A673 (cell line): ENCODE data around the gene MAGEA9B. TPM values are rescaled to one million over a fixed set of nuclear protein-coding genes. Genes with fewer than 3 reads are reported as not detected.
A peak's percentile ranks its signal among the peaks of the same experiment; 100 is the strongest.
"Not testable (repeated sequence)": the region's sequence is repeated elsewhere in the genome, so short reads cannot be mapped to it uniquely, and the experiment has no call there.

Experiments used
- BruUV-seq: library from RNA; stranded (reverse); fragments of 400-500 nt; replicated peaks from 2 replicates; lab custom pipeline; 2021; lab: Mats Ljungman, UMichigan
- CTCF ChIA-PET: fragments of 300-600 bp; sonication (Branson Sonifier 250); formaldehyde crosslinking; loops from one replicate; lab custom pipeline; 2022; ENCODE audit warnings: antibody characterized with exemption; lab: Charles Lee
- POLR2A ChIA-PET: fragments of 300-600 bp; sonication (Branson Sonifier 250); formaldehyde crosslinking; loops from one replicate; lab custom pipeline; 2022; ENCODE audit warnings: antibody characterized with exemption; ENCODE audit not compliant: low non-redundant PET; lab: Charles Lee
- DNase-seq: peaks from one replicate; pipeline ENCODE4 v3.0.0-alpha.2; 2015; ENCODE audit warnings: low spot score
- H3K27ac ChIP-seq: fragments of 200-600 bp; sonication (generic); 2 replicates; pipeline ENCODE4 v1.5.1; 2016; ENCODE audit warnings: mixed run types, low read depth, mild to moderate bottlenecking, mixed read lengths, antibody characterized with exemption, low read length; ENCODE audit not compliant: poor library complexity, severe bottlenecking
- H3K27me3 ChIP-seq: fragments of 200-600 bp; sonication (generic); replicated peaks from 2 replicates; pipeline ENCODE4 v1.6.1; 2017; ENCODE audit warnings: mixed run types, low read depth, mild to moderate bottlenecking, mixed read lengths, antibody characterized with exemption, low read length; ENCODE audit not compliant: insufficient read depth, poor library complexity
- H3K36me3 ChIP-seq: fragments of 200-600 bp; sonication (generic); 2 replicates; pipeline ENCODE4 v1.6.1; 2016; ENCODE audit warnings: mixed run types, mild to moderate bottlenecking, mixed read lengths, antibody characterized with exemption, low read length; ENCODE audit not compliant: insufficient read depth, poor library complexity, severe bottlenecking
- H3K4me1 ChIP-seq: fragments of 200-600 bp; sonication (generic); 2 replicates; pipeline ENCODE4 v1.6.1; 2017; ENCODE audit warnings: mixed run types, mild to moderate bottlenecking, mixed read lengths, antibody characterized with exemption, low read length; ENCODE audit not compliant: insufficient read depth, poor library complexity, severe bottlenecking
- H3K4me3 ChIP-seq: fragments of 200-600 bp; sonication (generic); 2 replicates; pipeline ENCODE4 v1.5.1; 2016; ENCODE audit warnings: low read depth, mixed run types, mild to moderate bottlenecking, mixed read lengths, low read length; ENCODE audit not compliant: poor library complexity, severe bottlenecking
- H3K9me3 ChIP-seq: fragments of 200-600 bp; sonication (generic); 2 replicates; pipeline ENCODE4 v1.6.1; 2016; ENCODE audit warnings: mixed run types, low read depth, mild to moderate bottlenecking, mixed read lengths, antibody characterized with exemption, low read length; ENCODE audit not compliant: poor library complexity, severe bottlenecking
- CTCF ChIP-seq: fragments of 300-800, 200-600 bp; sonication (generic); conservative IDR thresholded peaks from 2 replicates; pipeline ENCODE4 v1.5.1; 2017; ENCODE audit warnings: low read depth, mild to moderate bottlenecking, antibody characterized with exemption, low read length, moderate library complexity, mixed read lengths
- EZH2 ChIP-seq: fragments of 200-600 bp; sonication (generic); IDR thresholded peaks from 2 replicates; pipeline ENCODE4 v1.6.1; 2017; ENCODE audit warnings: borderline replicate concordance, low read depth, mild to moderate bottlenecking, mixed read lengths, antibody characterized with exemption, low read length; ENCODE audit not compliant: poor library complexity, severe bottlenecking
- intact Hi-C: fragments of 100-400 bp; cut with micrococcal nuclease; formaldehyde crosslinking; loops from one replicate; pipeline ENCODE4 v1.10.0; 2022; ENCODE audit not compliant: unreplicated experiment
- total RNA-seq: library from RNA; stranded (reverse); gene quantifications from 2 replicates; pipeline ENCODE4 v1.2.3, GENCODE V29; 2021

MAGEA9B gene
- total RNA-seq, 1 experiment from 2014 or later, result not detected

- POLR2A ChIA-PET, result interaction anchor here (0.6 kb wide), 1 partner anchor 78 kb away, joined by 11 read pairs; no protein-coding TSS in a partner anchor
- CTCF ChIA-PET, result no interaction called here
- H3K4me3 ChIP-seq, result peak within 1 kb of the TSS; percentile 63
- peak within 1 kb of the TSS; percentile 91 for H3K27ac ChIP-seq
- intact Hi-C loops, result no loop called here
- BruUV-seq, result no TSS peak
- no peaks in the 10 kb centered on the region for H3K36me3 ChIP-seq
- H3K27me3 ChIP-seq, result no peaks in the 10 kb centered on the region
- no peak for TF ChIP-seq EZH2
- peak; percentile 95 for DNase-seq
- no peaks in the 10 kb centered on the region for H3K4me1 ChIP-seq
- H3K9me3 ChIP-seq, result no peaks in the 10 kb centered on the region
These were observed 46.4 kb downstream of the MAGEA9B start, which contains the start of gene EOLA1 for GRCh38 chrX:149540621-149541520. EOLA1 (plus strand) TSS chrX:149541012; CDS start chrX:149545631, 4,619 bp downstream.

DNA sequence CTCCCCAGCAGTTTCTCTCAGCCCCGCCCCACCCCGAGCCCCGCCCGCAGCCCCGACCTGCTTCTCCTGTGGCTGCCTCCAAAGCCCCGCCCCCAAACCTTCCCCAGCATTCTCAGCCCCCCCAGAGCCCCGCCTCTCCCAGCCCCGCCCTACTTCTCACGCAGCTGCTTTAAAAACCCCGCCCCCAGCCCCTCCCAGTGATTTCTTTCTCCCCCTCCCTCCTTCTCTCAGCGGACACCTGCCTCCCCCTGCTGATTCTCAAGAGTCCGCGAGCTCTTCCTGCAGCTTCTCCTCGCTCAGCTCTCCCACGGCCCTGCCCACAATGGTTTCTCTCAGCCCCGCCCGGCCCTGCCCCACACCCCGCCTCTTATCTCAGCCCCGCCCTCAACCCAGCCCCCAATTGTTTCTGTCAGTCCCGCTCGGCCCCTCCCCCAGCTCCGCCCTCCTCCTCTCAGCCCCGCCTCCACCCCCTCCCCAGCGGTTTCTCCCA is 47.1 kb downstream of the MAGEA9B start:
- ChIA-PET POLR2A (interaction anchor here (0.6 kb wide), 1 partner anchor 79 kb away, joined by 11 read pairs; no protein-coding TSS in a partner anchor), CTCF (no interaction called here)
- Histone ChIP-seq H3K27ac (peak overlapping the region; percentile 91), H3K4me3 (peak overlapping the region; percentile 63), H3K36me3 (no peaks in the 10 kb centered on the region), H3K9me3 (no peaks in the 10 kb centered on the region), H3K4me1 (no peaks in the 10 kb centered on the region), H3K27me3 (no peaks in the 10 kb centered on the region)
- no TSS peak for BruUV-seq
- DNase-seq, result peak; percentile 91
- no peak for TF ChIP-seq CTCF
- TF ChIP-seq EZH2, result no peak
- intact Hi-C loops, result no loop called here

GRCh38 chrX:149539283-149540130 is 47.8 kb downstream of the MAGEA9B start:
- intact Hi-C loops, result no loop called here
- H3K36me3 ChIP-seq, result no peaks in the 10 kb centered on the region
- peak; percentile 91 for DNase-seq
- H3K9me3 ChIP-seq, result no peaks in the 10 kb centered on the region
- BruUV-seq, result no TSS peak
- H3K27ac ChIP-seq, result peak overlapping the region; percentile 74
- TF ChIP-seq EZH2, result no peak
- no peak for TF ChIP-seq CTCF
- CTCF ChIA-PET, result interaction anchor here (0.7 to 0.9 kb wide), 2 partner anchors 12 to 399 kb away, joined by 4 to 6 read pairs; partner anchors contain the start of gene EOLA2
- no peaks in the 10 kb centered on the region for H3K4me1 ChIP-seq
- H3K4me3 ChIP-seq, result peak overlapping the region; percentile 49
- H3K27me3 ChIP-seq, result no peaks in the 10 kb centered on the region
- POLR2A ChIA-PET, result interaction anchor here (0.6 kb wide), 1 partner anchor 400 kb away, joined by 5 read pairs; no protein-coding TSS in a partner anchor

- H3K27me3 ChIP-seq, H3K4me3 ChIP-seq, intact Hi-C loops, DNase-seq, H3K9me3 ChIP-seq, H3K4me1 ChIP-seq, BruUV-seq, POLR2A ChIA-PET, H3K36me3 ChIP-seq, CTCF ChIA-PET, H3K27ac ChIP-seq: not testable (repeated sequence)
These were observed 49.8 kb downstream of the MAGEA9B start for GRCh38 chrX:149537474-149537873.

- H3K4me3 ChIP-seq, CTCF ChIA-PET, DNase-seq, intact Hi-C loops, H3K9me3 ChIP-seq, H3K27me3 ChIP-seq, POLR2A ChIA-PET, H3K4me1 ChIP-seq, BruUV-seq, H3K36me3 ChIP-seq, H3K27ac ChIP-seq: not testable (repeated sequence)
These were observed 52.2 kb downstream of the MAGEA9B start for GRCh38 chrX:149534926-149535602.
